ENCODE results near the gene UTS2R.

GRCh38 chr17:82392941-82393340 lies 21.4 kb downstream of the UTS2R start:
- TF ChIP-seq CTCF (IDR thresholded peaks at IDR 0.05) (no peak), POLR2A (IDR thresholded peaks at IDR 0.05) (no peak)
